GM21786 (cell line): ENCODE data around the gene KIAA1549.

Experiments used
- ATAC-seq: cut with Tn5 transposase; IDR thresholded peaks from one replicate; pipeline ENCODE4 v1.9.1; 2021; ENCODE audit not compliant: unreplicated experiment

Gene KIAA1549

GRCh38 chr7:138911007-138911406, 70.2 kb downstream of the KIAA1549 start:
- no peak for ATAC-seq

- no peak for ATAC-seq
Measured at GRCh38 chr7:138907850-138908249, 73.3 kb downstream of the KIAA1549 start.

- no peak for ATAC-seq
Measured at GRCh38 chr7:138907201-138907847, 73.9 kb downstream of the KIAA1549 start.

GRCh38 chr7:138903859-138904435, 77.2 kb downstream of the KIAA1549 start:
- ATAC-seq: no peak

GRCh38 chr7:138903186-138903820, 77.9 kb downstream of the KIAA1549 start:
- no peak for ATAC-seq

GRCh38 chr7:138902161-138902560, 79.0 kb downstream of the KIAA1549 start:
- no peak for ATAC-seq

GRCh38 chr7:138900035-138900828, 81.0 kb downstream of the KIAA1549 start:
- no peak for ATAC-seq

- ATAC-seq: no peak
Measured at GRCh38 chr7:138898802-138899201, 82.4 kb downstream of the KIAA1549 start.

GRCh38 chr7:138898255-138898654, 82.9 kb downstream of the KIAA1549 start:
- ATAC-seq: peak; percentile 65

GRCh38 chr7:138895679-138896078, 85.5 kb downstream of the KIAA1549 start:
- no peak for ATAC-seq

- ATAC-seq: no peak
Measured at GRCh38 chr7:138893258-138893657, 87.9 kb downstream of the KIAA1549 start.

- ATAC-seq: no peak
Measured at GRCh38 chr7:138892812-138893211, 88.4 kb downstream of the KIAA1549 start.

- no peak for ATAC-seq
Measured at GRCh38 chr7:138892006-138892630, 89.1 kb downstream of the KIAA1549 start.

- no peak for ATAC-seq
Measured at GRCh38 chr7:138891446-138891810, 89.8 kb downstream of the KIAA1549 start.

- no peak for ATAC-seq
Measured at GRCh38 chr7:138890499-138891445, 90.4 kb downstream of the KIAA1549 start.

- ATAC-seq: no peak
Measured at GRCh38 chr7:138889582-138890498, 91.3 kb downstream of the KIAA1549 start.

GRCh38 chr7:138887872-138888656, 93.1 kb downstream of the KIAA1549 start:
- no peak for ATAC-seq

GRCh38 chr7:138887085-138887710, 94.0 kb downstream of the KIAA1549 start:
- ATAC-seq: no peak
